Mesenteric fat pad (tissue), 1 donor: ENCODE measurements around the gene UTP18. TPM values are rescaled to one million over a fixed set of nuclear protein-coding genes. Genes with fewer than 3 reads are reported as not detected.
"Not testable (repeated sequence)": the region's sequence is repeated elsewhere in the genome, so short reads cannot be mapped to it uniquely, and the experiment has no call there.

Source experiments
- DNase-seq: peaks from one replicate; pipeline ENCODE4 v3.0.0-alpha.2; 2020; ENCODE audit warnings: low spot score
- total RNA-seq: library from RNA; stranded (reverse); fragmentation: NEBNext Ultra II Directional; extraction: Animal tissue kit (Norgen Biotek cat#: 25700); gene quantifications from one replicate; pipeline ENCODE4 v1.2.1, GENCODE V29; 2021
- donor health status: DM: yes; HTN: yes; CAD: no.

Gene UTP18
- total RNA-seq, 1 donor from 2014 or later: 21.5 TPM

GRCh38 chr17:51330861-51331503, 70.6 kb downstream of the UTP18 start:
- not testable (repeated sequence) for DNase-seq

- no peak for DNase-seq
These were observed 74.8 kb downstream of the UTP18 start for GRCh38 chr17:51335006-51335590.

- no peak for DNase-seq
These were observed 75.8 kb downstream of the UTP18 start for GRCh38 chr17:51335883-51336822.

- DNase-seq: no peak
These were observed 81.1 kb downstream of the UTP18 start for GRCh38 chr17:51341457-51341856.

- DNase-seq: no peak
These were observed 81.9 kb downstream of the UTP18 start for GRCh38 chr17:51342257-51342656.

- no peak for DNase-seq
These were observed 84.2 kb downstream of the UTP18 start for GRCh38 chr17:51344532-51344931.

- no peak for DNase-seq
These were observed 86.1 kb downstream of the UTP18 start for GRCh38 chr17:51346218-51346982.

Other genes starting within 250 kb of the UTP18 start
- 99.6 TPM for gene SPAG9, start 139.7 kb upstream of the UTP18 start, total RNA-seq
- gene NME1, start 107.0 kb upstream of the UTP18 start, total RNA-seq: 118 TPM
- 508 TPM for gene NME2, start 94.1 kb upstream of the UTP18 start, total RNA-seq
- 9.3 TPM for gene MBTD1, start 497 bp upstream of the UTP18 start, total RNA-seq